Neural cell (in vitro differentiated cells): ENCODE measurements around the gene GAB2. TPM values are rescaled to one million over a fixed set of nuclear protein-coding genes. Genes with fewer than 3 reads are reported as not detected.

Experiments
- H2AFZ ChIP-seq: fragments of 200-600, 300-800 bp; sonication (generic), shearing (Covaris generic); 2 replicates; pipeline ENCODE4 v1.6.0; 2014; ENCODE audit warnings: low read depth, mild to moderate bottlenecking, antibody characterized with exemption, low read length, moderate library complexity
- H3F3A ChIP-seq: fragments of 200-600 bp; shearing (Covaris generic); 2 replicates; pipeline ENCODE4 v1.6.1; 2016; ENCODE audit warnings: mild to moderate bottlenecking, moderate library complexity, mixed read lengths, antibody characterized with exemption, low read length; ENCODE audit not compliant: insufficient read depth, poor library complexity, severe bottlenecking
- H3K27ac ChIP-seq: fragments of 200-600, 300-800 bp; sonication (generic), shearing (Covaris generic); 2 replicates; pipeline ENCODE4 v1.5.1; 2014; ENCODE audit warnings: mild to moderate bottlenecking, low read length, moderate library complexity
- H3K27me3 ChIP-seq: fragments of 300-800, 200-600 bp; sonication (generic), shearing (Covaris generic); 2 replicates; pipeline ENCODE4 v1.6.0; 2014; ENCODE audit warnings: mild to moderate bottlenecking, low read depth, low read length, moderate library complexity; ENCODE audit not compliant: insufficient read depth
- H3K36me3 ChIP-seq: fragments of 300-800, 200-600 bp; sonication (generic), shearing (Covaris generic); 2 replicates; pipeline ENCODE4 v1.5.1; 2014; ENCODE audit warnings: mild to moderate bottlenecking, antibody characterized with exemption, low read length, moderate library complexity; ENCODE audit not compliant: insufficient read depth
- H3K4me2 ChIP-seq: fragments of 300-800, 200-600 bp; sonication (generic), shearing (Covaris generic); 2 replicates; pipeline ENCODE4 v1.6.0; 2014; ENCODE audit warnings: mild to moderate bottlenecking, low read length
- H3K4me3 ChIP-seq: fragments of 300-800, 200-600 bp; sonication (generic), shearing (Covaris generic); 2 replicates; pipeline ENCODE4 v1.5.1; 2014; ENCODE audit warnings: mild to moderate bottlenecking, low read length, moderate library complexity
- H3K79me2 ChIP-seq: fragments of 200-600 bp; shearing (Covaris generic); replicated peaks from 2 replicates; pipeline ENCODE4 v1.6.0; 2014; ENCODE audit warnings: mild to moderate bottlenecking, low read length, moderate library complexity; ENCODE audit not compliant: insufficient read depth
- H3K9ac ChIP-seq: fragments of 300-800, 200-600 bp; sonication (generic), shearing (Covaris generic); 2 replicates; pipeline ENCODE4 v1.6.1; 2016; ENCODE audit warnings: mild to moderate bottlenecking, low read length, mixed read lengths
- H3K9me2 ChIP-seq: fragments of 200-600 bp; shearing (Covaris generic); 2 replicates; pipeline ENCODE4 v1.6.1; 2016; ENCODE audit warnings: mild to moderate bottlenecking, low read length, mixed read lengths; ENCODE audit not compliant: insufficient read depth
- H3K9me3 ChIP-seq: fragments of 200-600, 300-800 bp; sonication (generic), shearing (Covaris generic); 2 replicates; pipeline ENCODE4 v1.6.1; 2016; ENCODE audit warnings: mild to moderate bottlenecking, mixed run types, low read length, moderate library complexity, mixed read lengths
- H4K20me1 ChIP-seq: fragments of 200-600 bp; shearing (Covaris generic); 2 replicates; pipeline ENCODE4 v1.6.1; 2016; ENCODE audit warnings: mild to moderate bottlenecking, mixed run types; ENCODE audit not compliant: insufficient read depth
- EP300 ChIP-seq: fragments of 450-650 bp; conservative IDR thresholded peaks from 2 replicates; pipeline ENCODE4 v1.6.1; 2014; ENCODE audit warnings: antibody characterized with exemption, mild to moderate bottlenecking, moderate library complexity; ENCODE audit not compliant: poor library complexity, severe bottlenecking
- EZH2 ChIP-seq: fragments of 200-600, 300-800 bp; shearing (Covaris generic), sonication (generic); IDR thresholded peaks from 2 replicates; pipeline ENCODE4 v1.6.1; 2014; ENCODE audit warnings: antibody characterized with exemption, low read length, borderline replicate concordance, mild to moderate bottlenecking; ENCODE audit not compliant: insufficient read depth, poor library complexity, severe bottlenecking
- MXI1 ChIP-seq: fragments of 450-650 bp; conservative IDR thresholded peaks from 2 replicates; pipeline ENCODE4 v1.6.1; 2014; ENCODE audit warnings: antibody characterized with exemption, mild to moderate bottlenecking; ENCODE audit not compliant: poor library complexity, severe bottlenecking
- POLR2AphosphoS5 ChIP-seq: IDR thresholded peaks from 2 replicates; pipeline ENCODE4 v1.6.1; 2012
- RAD21 ChIP-seq: fragments of 450-650 bp; conservative IDR thresholded peaks from 2 replicates; pipeline ENCODE4 v1.6.1; 2014; ENCODE audit warnings: antibody characterized with exemption, mild to moderate bottlenecking, moderate library complexity
- REST ChIP-seq: IDR thresholded peaks from 2 replicates; pipeline ENCODE4 v1.6.1; 2012; ENCODE audit warnings: borderline replicate concordance
- SMC3 ChIP-seq: fragments of 450-650 bp; conservative IDR thresholded peaks from 2 replicates; pipeline ENCODE4 v1.6.1; 2014; ENCODE audit warnings: antibody characterized with exemption, mild to moderate bottlenecking, moderate library complexity; ENCODE audit not compliant: poor library complexity
- TAF1 ChIP-seq: IDR thresholded peaks from 2 replicates; pipeline ENCODE4 v1.6.1; 2012; ENCODE audit warnings: low read depth
- polyA plus RNA-seq: library from polyadenylated mRNA; depleted of rRNA; stranded (reverse); fragments of >200 nt; gene quantifications from 2 replicates; pipeline ENCODE4 v1.2.3, GENCODE V29; 2014
- TF ChIP-seq, protein P1 (sequence below): fragments of 450-650 bp; IDR thresholded peaks from 2 replicates; pipeline ENCODE4 v1.5.1; 2014; ENCODE audit warnings: antibody characterized with exemption, mild to moderate bottlenecking, moderate library complexity; ENCODE audit not compliant: poor library complexity, severe bottlenecking

The GAB2 gene
- polyA plus RNA-seq, 1 donor from 2014 or later, result 21.9 TPM

GRCh38 chr11:78350646-78351165, 66.9 kb downstream of the GAB2 start:
- Histone ChIP-seq H3K9ac (no peak overlapping the region), H3K79me2 (peaks cover 30% of the 10 kb centered on the region), H3K4me2 (no peak overlapping the region), H3K9me3 (no peaks in the 10 kb centered on the region), H2AFZ (no peak overlapping the region), H3K27me3 (no peaks in the 10 kb centered on the region), H3K36me3 (no peaks in the 10 kb centered on the region), H3F3A (peaks cover 3% of the 10 kb centered on the region), H3K4me3 (no peak overlapping the region), H4K20me1 (no peaks in the 10 kb centered on the region), H3K9me2 (no peaks in the 10 kb centered on the region), H3K27ac (peak overlapping the region; percentile 21)
- TF ChIP-seq POLR2AphosphoS5, result no peak
- no peak for TF ChIP-seq EP300
- TF ChIP-seq MXI1, result no peak
- no peak for TF ChIP-seq EZH2
- no peak for TF ChIP-seq RAD21
- TF ChIP-seq, protein P1, sequence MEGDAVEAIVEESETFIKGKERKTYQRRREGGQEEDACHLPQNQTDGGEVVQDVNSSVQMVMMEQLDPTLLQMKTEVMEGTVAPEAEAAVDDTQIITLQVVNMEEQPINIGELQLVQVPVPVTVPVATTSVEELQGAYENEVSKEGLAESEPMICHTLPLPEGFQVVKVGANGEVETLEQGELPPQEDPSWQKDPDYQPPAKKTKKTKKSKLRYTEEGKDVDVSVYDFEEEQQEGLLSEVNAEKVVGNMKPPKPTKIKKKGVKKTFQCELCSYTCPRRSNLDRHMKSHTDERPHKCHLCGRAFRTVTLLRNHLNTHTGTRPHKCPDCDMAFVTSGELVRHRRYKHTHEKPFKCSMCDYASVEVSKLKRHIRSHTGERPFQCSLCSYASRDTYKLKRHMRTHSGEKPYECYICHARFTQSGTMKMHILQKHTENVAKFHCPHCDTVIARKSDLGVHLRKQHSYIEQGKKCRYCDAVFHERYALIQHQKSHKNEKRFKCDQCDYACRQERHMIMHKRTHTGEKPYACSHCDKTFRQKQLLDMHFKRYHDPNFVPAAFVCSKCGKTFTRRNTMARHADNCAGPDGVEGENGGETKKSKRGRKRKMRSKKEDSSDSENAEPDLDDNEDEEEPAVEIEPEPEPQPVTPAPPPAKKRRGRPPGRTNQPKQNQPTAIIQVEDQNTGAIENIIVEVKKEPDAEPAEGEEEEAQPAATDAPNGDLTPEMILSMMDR, result no peak
- no peak for TF ChIP-seq REST
- no peak for TF ChIP-seq TAF1
- no peak for TF ChIP-seq SMC3

DNA sequence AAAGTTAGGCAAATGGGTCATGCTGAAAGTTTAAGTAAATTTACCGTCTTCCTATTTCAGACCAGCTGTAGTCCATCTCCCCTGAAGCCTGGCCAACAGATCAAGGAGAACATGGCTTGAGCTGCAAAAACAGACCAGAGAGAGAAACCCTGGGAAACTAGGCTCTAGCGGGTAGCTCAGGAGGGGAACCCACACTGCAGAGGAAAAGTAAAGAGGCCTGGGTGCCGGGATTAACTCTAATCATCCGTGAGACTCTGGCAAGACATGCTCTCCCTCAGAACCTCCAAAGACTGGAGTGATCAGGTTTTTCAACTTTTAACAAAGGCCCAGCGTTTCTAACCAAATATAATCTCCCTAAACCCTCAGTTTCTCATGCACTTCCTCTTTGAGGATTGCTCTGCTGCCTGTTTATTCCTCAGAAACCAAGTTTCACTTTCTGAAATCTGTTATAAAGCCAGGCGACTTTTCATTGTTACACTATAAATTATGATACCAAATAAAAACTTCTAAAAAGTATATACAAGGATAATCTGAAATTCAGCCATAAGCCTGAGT, 67.5 kb downstream of the GAB2 start:
- Histone ChIP-seq H3K9me3 (no peaks in the 10 kb centered on the region), H4K20me1 (no peaks in the 10 kb centered on the region), H3K4me2 (no peak overlapping the region), H3K79me2 (peaks cover 35% of the 10 kb centered on the region), H3K9me2 (no peaks in the 10 kb centered on the region), H3K36me3 (no peaks in the 10 kb centered on the region), H3F3A (no peaks in the 10 kb centered on the region), H2AFZ (no peak overlapping the region), H3K27me3 (no peaks in the 10 kb centered on the region), H3K27ac (no peak overlapping the region), H3K4me3 (no peak overlapping the region), H3K9ac (no peak overlapping the region)
- TF ChIP-seq EZH2 (no peak), REST (no peak), MXI1 (no peak), POLR2AphosphoS5 (no peak), TAF1 (no peak), EP300 (no peak), SMC3 (no peak), RAD21 (no peak)
- TF ChIP-seq, protein P1, result no peak
